Endothelial cell of umbilical vein (primary cell): ENCODE results near the gene ATF3.

ENCODE experiments used
- CTCF ChIP-seq, 2 donors: IDR thresholded peaks; 1 replicate in 1 of 2; 2 replicates in 1 of 2; pipeline ENCODE4 v1.5.1; 2011; ENCODE audit warnings: low read length in 2 of 2, mild to moderate bottlenecking in 2 of 2, moderate library complexity in 2 of 2, control low read depth in 1 of 2, inconsistent platforms in 1 of 2, low read depth in 1 of 2; ENCODE audit not compliant: insufficient read depth in 1 of 2; ENCODE audit errors: extremely low read depth in 1 of 2
- EZH2 ChIP-seq: IDR thresholded peaks from 2 replicates; pipeline ENCODE4 v1.6.1; 2012; ENCODE audit warnings: borderline replicate concordance, low read depth, mild to moderate bottlenecking, moderate library complexity, low read length, inconsistent platforms; ENCODE audit not compliant: severe bottlenecking
- MAX ChIP-seq: IDR thresholded peaks from 2 replicates; pipeline ENCODE4 v1.6.1; 2011; ENCODE audit not compliant: insufficient read depth, insufficient read length
- POLR2AphosphoS5 ChIP-seq: IDR thresholded peaks from 2 replicates; pipeline ENCODE4 v1.6.1; 2012; ENCODE audit warnings: low read depth, mild to moderate bottlenecking, control low read depth, low read length, moderate library complexity; ENCODE audit not compliant: insufficient read depth

GRCh38 chr1:212664409-212665199 is 56.0 kb downstream of the ATF3 start:
- no peak for TF ChIP-seq MAX
- TF ChIP-seq CTCF (IDR thresholded peaks at IDR 0.05; ENCODE audit: extremely low read depth in 1 of 2, insufficient read depth in 1 of 2, low read depth in 1 of 2, low read length in 2 of 2), result no peak
- no peak for TF ChIP-seq EZH2
- no peak for TF ChIP-seq POLR2AphosphoS5
